Measurements from ENCODE around the gene BPIFB4. TPM values are rescaled to one million over a fixed set of nuclear protein-coding genes. Genes with fewer than 3 reads are reported as not detected.

Gene BPIFB4
- total and polyA plus RNA-seq, 2 donors (not counting 1 experiment from before 2014, with no cell fraction given), result not detected

DNA sequence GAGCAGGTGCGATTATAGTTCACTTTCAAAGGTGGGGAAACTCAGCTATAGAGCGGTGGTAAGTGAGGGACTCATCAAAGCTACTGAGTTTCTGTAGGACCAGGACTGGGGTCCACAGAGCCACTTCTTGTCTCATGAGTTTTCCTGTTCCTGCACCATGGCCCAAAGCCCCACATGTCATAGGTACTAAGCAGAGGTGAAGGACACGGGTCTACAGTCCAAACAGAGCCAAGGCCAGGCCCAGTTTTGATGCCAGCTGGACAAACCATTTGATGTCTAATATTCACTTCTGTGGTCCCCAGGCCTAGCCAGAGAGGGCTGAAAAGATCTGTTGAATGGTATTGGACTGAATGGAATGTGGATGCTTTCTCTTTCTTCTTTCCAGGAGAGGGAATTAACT is 37.0 kb upstream of the BPIFB4 start:
- Histone ChIP-seq H3K4me3 (ENCODE audit: control extremely low read depth in 1 of 5, extremely low read depth in 1 of 5, insufficient read depth in 1 of 5, low read depth in 2 of 5, low read length in 4 of 5) (no peak overlapping the region), H3K9ac (ENCODE audit: low read length) (no peak overlapping the region), H3K27me3 (replicated peaks in 1 of 4; ENCODE audit: control extremely low read depth in 1 of 4, control insufficient read depth in 3 of 4, insufficient read depth in 4 of 4, low read length in 3 of 4) (no peaks in the 10 kb centered on the region), H3K79me2 (ENCODE audit: control insufficient read depth, insufficient read depth, low read length) (no peaks in the 10 kb centered on the region), H3K4me2 (replicated peaks; ENCODE audit: low read depth, low read length, poor library complexity, severe bottlenecking) (no peak overlapping the region), H3K4me1 (ENCODE audit: control insufficient read depth in 2 of 2, insufficient read depth in 2 of 2, low read length in 2 of 2) (no peaks in the 10 kb centered on the region), H2AFZ (ENCODE audit: insufficient read depth, low read depth, low read length, poor library complexity, severe bottlenecking) (no peak overlapping the region), H3K9me3 (ENCODE audit: control extremely low read depth in 1 of 3, control insufficient read depth in 2 of 3, insufficient read depth in 1 of 3, low read length in 2 of 3) (peaks cover 0 to 31% (median 13%) of the 10 kb centered on the region in 3 donors), H3K36me3 (replicated peaks in 1 of 2; ENCODE audit: control extremely low read depth in 1 of 2, control insufficient read depth in 1 of 2, extremely low read depth in 1 of 2, insufficient read depth in 2 of 2, low read length in 1 of 2) (no peaks in the 10 kb centered on the region), H4K20me1 (ENCODE audit: control insufficient read depth, insufficient read depth, low read length, poor library complexity, severe bottlenecking) (no peaks in the 10 kb centered on the region), H3K27ac (ENCODE audit: low read length in 2 of 2) (no peak overlapping the region)
- WGBS (ENCODE audit: insufficient coverage), result 92% methylated on average over 2 of the region's 3 CpGs
- H3K4me1 Mint-ChIP-seq, result no peaks in the 10 kb centered on the region
- peaks cover 14% of the 10 kb centered on the region for H3K9me3 Mint-ChIP-seq (ENCODE audit: insufficient read depth)
- H3K4me3 Mint-ChIP-seq, result no peak overlapping the region
- intact Hi-C loops (cut with micrococcal nuclease), result no loop called here
- DNase-seq, result no peak
- TF ChIP-seq, protein P1, sequence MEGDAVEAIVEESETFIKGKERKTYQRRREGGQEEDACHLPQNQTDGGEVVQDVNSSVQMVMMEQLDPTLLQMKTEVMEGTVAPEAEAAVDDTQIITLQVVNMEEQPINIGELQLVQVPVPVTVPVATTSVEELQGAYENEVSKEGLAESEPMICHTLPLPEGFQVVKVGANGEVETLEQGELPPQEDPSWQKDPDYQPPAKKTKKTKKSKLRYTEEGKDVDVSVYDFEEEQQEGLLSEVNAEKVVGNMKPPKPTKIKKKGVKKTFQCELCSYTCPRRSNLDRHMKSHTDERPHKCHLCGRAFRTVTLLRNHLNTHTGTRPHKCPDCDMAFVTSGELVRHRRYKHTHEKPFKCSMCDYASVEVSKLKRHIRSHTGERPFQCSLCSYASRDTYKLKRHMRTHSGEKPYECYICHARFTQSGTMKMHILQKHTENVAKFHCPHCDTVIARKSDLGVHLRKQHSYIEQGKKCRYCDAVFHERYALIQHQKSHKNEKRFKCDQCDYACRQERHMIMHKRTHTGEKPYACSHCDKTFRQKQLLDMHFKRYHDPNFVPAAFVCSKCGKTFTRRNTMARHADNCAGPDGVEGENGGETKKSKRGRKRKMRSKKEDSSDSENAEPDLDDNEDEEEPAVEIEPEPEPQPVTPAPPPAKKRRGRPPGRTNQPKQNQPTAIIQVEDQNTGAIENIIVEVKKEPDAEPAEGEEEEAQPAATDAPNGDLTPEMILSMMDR (IDR thresholded peaks at IDR 0.05), result no peak
- no peak for TF ChIP-seq EZH2 (IDR thresholded peaks at IDR 0.05; ENCODE audit: borderline replicate concordance, insufficient read depth, low read depth, low read length, poor library complexity, severe bottlenecking)
- no peak overlapping the region for H3K27ac Mint-ChIP-seq
- H3K27me3 Mint-ChIP-seq, result peaks cover 10% of the 10 kb centered on the region
- ATAC-seq (ENCODE audit: low read depth), result no peak
- ChIA-PET POLR2A (no interaction called here), CTCF (interaction anchor here (0.9 kb wide), 1 partner anchor 140 kb away, joined by 3 read pairs; no protein-coding TSS in a partner anchor)

DNA sequence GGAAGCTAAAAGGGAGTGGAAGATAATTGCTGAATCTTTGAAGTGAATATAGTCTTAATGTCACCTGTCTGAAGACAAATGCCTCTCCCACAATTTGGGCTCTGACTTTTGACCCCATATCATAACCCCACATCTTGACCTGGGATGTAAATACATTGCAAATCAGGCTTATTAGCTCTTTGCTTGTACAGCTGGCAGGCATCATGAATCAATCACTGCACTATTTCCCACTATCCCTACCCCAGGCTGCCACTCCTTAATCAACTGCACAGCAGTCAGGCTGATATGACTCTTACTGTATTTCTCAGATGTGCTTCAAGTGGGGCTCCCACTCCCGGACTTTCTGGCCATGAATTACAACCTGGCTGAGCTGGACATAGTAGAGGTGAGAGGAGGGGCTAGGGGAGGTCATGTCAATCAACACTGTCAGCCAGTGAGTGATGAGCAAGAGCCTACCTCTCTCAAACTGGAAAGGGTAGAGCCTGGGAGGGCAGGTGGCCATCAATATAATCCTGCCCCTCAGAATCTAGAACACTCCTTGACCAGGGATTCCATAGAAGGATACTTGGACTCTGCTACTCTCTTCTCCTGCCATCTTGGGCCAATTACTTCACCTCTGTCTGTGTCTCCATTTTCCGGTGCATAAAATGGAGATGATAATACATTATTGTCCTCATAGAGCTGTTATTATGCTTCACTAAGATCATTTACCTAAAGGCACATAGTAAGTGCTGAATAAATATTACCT is 36.3 kb upstream of the BPIFB4 start:
- no peak for TF ChIP-seq EZH2 (IDR thresholded peaks at IDR 0.05; ENCODE audit: borderline replicate concordance, insufficient read depth, low read depth, low read length, poor library complexity, severe bottlenecking)
- TF ChIP-seq, protein P1 (IDR thresholded peaks at IDR 0.05), result no peak
- Histone ChIP-seq H3K4me3 (ENCODE audit: control extremely low read depth in 1 of 5, extremely low read depth in 1 of 5, insufficient read depth in 1 of 5, low read depth in 2 of 5, low read length in 4 of 5) (no peak overlapping the region), H2AFZ (ENCODE audit: insufficient read depth, low read depth, low read length, poor library complexity, severe bottlenecking) (no peak overlapping the region), H3K9ac (ENCODE audit: low read length) (no peak overlapping the region), H3K27ac (ENCODE audit: low read length in 2 of 2) (no peak overlapping the region), H3K36me3 (replicated peaks in 1 of 2; ENCODE audit: control extremely low read depth in 1 of 2, control insufficient read depth in 1 of 2, extremely low read depth in 1 of 2, insufficient read depth in 2 of 2, low read length in 1 of 2) (no peaks in the 10 kb centered on the region), H3K4me1 (ENCODE audit: control insufficient read depth in 2 of 2, insufficient read depth in 2 of 2, low read length in 2 of 2) (no peaks in the 10 kb centered on the region), H3K79me2 (ENCODE audit: control insufficient read depth, insufficient read depth, low read length) (no peaks in the 10 kb centered on the region), H3K9me3 (ENCODE audit: control extremely low read depth in 1 of 3, control insufficient read depth in 2 of 3, insufficient read depth in 1 of 3, low read length in 2 of 3) (peaks cover 0 to 38% (median 13%) of the 10 kb centered on the region in 3 donors), H3K27me3 (replicated peaks in 1 of 4; ENCODE audit: control extremely low read depth in 1 of 4, control insufficient read depth in 3 of 4, insufficient read depth in 4 of 4, low read length in 3 of 4) (no peaks in the 10 kb centered on the region), H4K20me1 (ENCODE audit: control insufficient read depth, insufficient read depth, low read length, poor library complexity, severe bottlenecking) (no peaks in the 10 kb centered on the region), H3K4me2 (replicated peaks; ENCODE audit: low read depth, low read length, poor library complexity, severe bottlenecking) (no peak overlapping the region)
- ChIA-PET CTCF (interaction anchor here (0.9 to 1.3 kb wide), 2 partner anchors 141 kb away, joined by 3 read pairs; no protein-coding TSS in a partner anchor), POLR2A (no interaction called here)
- H3K4me1 Mint-ChIP-seq, result no peaks in the 10 kb centered on the region
- H3K9me3 Mint-ChIP-seq (ENCODE audit: insufficient read depth), result peaks cover 14% of the 10 kb centered on the region
- 56% methylated on average over 1 of the region's 2 CpGs for WGBS (ENCODE audit: insufficient coverage)
- ATAC-seq (ENCODE audit: low read depth) (no peak), DNase-seq (no peak)
- H3K27me3 Mint-ChIP-seq, result peaks cover 5% of the 10 kb centered on the region
- no peak overlapping the region for H3K27ac Mint-ChIP-seq
- intact Hi-C loops (cut with micrococcal nuclease), result no loop called here
- no peak overlapping the region for H3K4me3 Mint-ChIP-seq
